ENCODE data around the gene BATF. TPM values are rescaled to one million over a fixed set of nuclear protein-coding genes. Genes with fewer than 3 reads are reported as not detected.
"Not testable (repeated sequence)": the region's sequence is repeated elsewhere in the genome, so short reads cannot be mapped to it uniquely, and the experiment has no call there.

BATF gene
- total RNA-seq, result 3.6 and 3.7 TPM in 2 replicates

GRCh38 chr14:75522224-75522982 is at the start of gene BATF:
Gene BATF, plus strand, starts transcription at chr14:75522469. Its CDS starts 214 bp downstream, at chr14:75522683.
- no peak for DNase-seq (ENCODE audit: low read depth in 2 of 2)

- not testable (repeated sequence) for DNase-seq (ENCODE audit: low read depth in 2 of 2)
Measured at GRCh38 chr14:75474127-75474526, 48.1 kb upstream of the BATF start.

GRCh38 chr14:75476274-75476995 is 45.8 kb upstream of the BATF start:
- DNase-seq (ENCODE audit: low read depth in 2 of 2), result no peak

- DNase-seq (ENCODE audit: low read depth in 2 of 2), result no peak
Measured at GRCh38 chr14:75477881-75478280, 44.4 kb upstream of the BATF start.

GRCh38 chr14:75479770-75480600 is 42.3 kb upstream of the BATF start:
- DNase-seq (ENCODE audit: low read depth in 2 of 2), result no peak

GRCh38 chr14:75482366-75482765 is 39.9 kb upstream of the BATF start:
- DNase-seq (ENCODE audit: low read depth in 2 of 2), result no peak

GRCh38 chr14:75484711-75485429 is 37.4 kb upstream of the BATF start:
- DNase-seq (ENCODE audit: low read depth in 2 of 2), result no peak

- no peak for DNase-seq (ENCODE audit: low read depth in 2 of 2)
Measured at GRCh38 chr14:75486318-75486717, 36.0 kb upstream of the BATF start.

- DNase-seq (ENCODE audit: low read depth in 2 of 2), result no peak
Measured at GRCh38 chr14:75487155-75487671, 35.1 kb upstream of the BATF start.

GRCh38 chr14:75489480-75489837 is 32.8 kb upstream of the BATF start:
- DNase-seq (ENCODE audit: low read depth in 2 of 2), result no peak

- no peak for DNase-seq (ENCODE audit: low read depth in 2 of 2)
Measured at GRCh38 chr14:75491376-75491978, 30.8 kb upstream of the BATF start.

- DNase-seq (ENCODE audit: low read depth in 2 of 2), result no peak
Measured at GRCh38 chr14:75492832-75493591, 29.3 kb upstream of the BATF start.

- no peak for DNase-seq (ENCODE audit: low read depth in 2 of 2)
Measured at GRCh38 chr14:75493592-75494087, 28.6 kb upstream of the BATF start.

GRCh38 chr14:75494896-75495295 is 27.4 kb upstream of the BATF start:
- DNase-seq (ENCODE audit: low read depth in 2 of 2), result peak; percentile 13 to 31

GRCh38 chr14:75495399-75495798 is 26.9 kb upstream of the BATF start:
- no peak for DNase-seq (ENCODE audit: low read depth in 2 of 2)

GRCh38 chr14:75495882-75496281 is 26.4 kb upstream of the BATF start:
- peak in 1 of 2 donors; percentile 71 for DNase-seq (ENCODE audit: low read depth in 2 of 2)

GRCh38 chr14:75496755-75497154 is 25.5 kb upstream of the BATF start:
- no peak for DNase-seq (ENCODE audit: low read depth in 2 of 2)

GRCh38 chr14:75497191-75497590 is 25.1 kb upstream of the BATF start:
- no peak for DNase-seq (ENCODE audit: low read depth in 2 of 2)

GRCh38 chr14:75497701-75498100 is 24.6 kb upstream of the BATF start:
- DNase-seq (ENCODE audit: low read depth in 2 of 2), result no peak

All from lung microvascular endothelial cell (primary cell).